ENCODE measurements around the gene WDPCP. TPM values are rescaled to one million over a fixed set of nuclear protein-coding genes. Genes with fewer than 3 reads are reported as not detected.

Gene WDPCP, protein sequence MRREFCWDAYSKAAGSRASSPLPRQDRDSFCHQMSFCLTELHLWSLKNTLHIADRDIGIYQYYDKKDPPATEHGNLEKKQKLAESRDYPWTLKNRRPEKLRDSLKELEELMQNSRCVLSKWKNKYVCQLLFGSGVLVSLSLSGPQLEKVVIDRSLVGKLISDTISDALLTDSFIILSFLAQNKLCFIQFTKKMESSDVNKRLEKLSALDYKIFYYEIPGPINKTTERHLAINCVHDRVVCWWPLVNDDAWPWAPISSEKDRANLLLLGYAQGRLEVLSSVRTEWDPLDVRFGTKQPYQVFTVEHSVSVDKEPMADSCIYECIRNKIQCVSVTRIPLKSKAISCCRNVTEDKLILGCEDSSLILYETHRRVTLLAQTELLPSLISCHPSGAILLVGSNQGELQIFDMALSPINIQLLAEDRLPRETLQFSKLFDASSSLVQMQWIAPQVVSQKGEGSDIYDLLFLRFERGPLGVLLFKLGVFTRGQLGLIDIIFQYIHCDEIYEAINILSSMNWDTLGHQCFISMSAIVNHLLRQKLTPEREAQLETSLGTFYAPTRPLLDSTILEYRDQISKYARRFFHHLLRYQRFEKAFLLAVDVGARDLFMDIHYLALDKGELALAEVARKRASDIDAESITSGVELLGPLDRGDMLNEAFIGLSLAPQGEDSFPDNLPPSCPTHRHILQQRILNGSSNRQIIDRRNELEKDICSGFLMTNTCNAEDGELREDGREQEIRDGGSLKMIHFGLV
- 10 to 100 TPM in 6 of 9 donors, 1 to 10 TPM in 3; 4.3 to 14.6 (median 10.5) TPM for total RNA-seq
- polyA plus RNA-seq, result 1 to 10 TPM; 2.7 to 5.0 (median 4.7) TPM
- long read RNA-seq, donor 1, partial matches to known transcripts, result 0 of 2 reads
- long read RNA-seq, donor 1, other reads (novel, unspliced or antisense), result 0 of 2 reads
- long read RNA-seq, donor 2, result 0 reads
- long read RNA-seq, donor 3, partial matches to known transcripts, result 284 of 358 reads
- long read RNA-seq, donor 3, other reads (novel, unspliced or antisense), result 74 of 358 reads
- long read RNA-seq, donor 4, full-length matches to known transcripts, result 3 of 4 reads
- long read RNA-seq, donor 4, partial matches to known transcripts, result 0 of 4 reads
- long read RNA-seq, donor 4, other reads (novel, unspliced or antisense), result 1 of 4 reads
- long read RNA-seq, donor 5, full-length matches to known transcripts, result 5 of 10 reads
- long read RNA-seq, donor 5, partial matches to known transcripts, result 2 of 10 reads
- long read RNA-seq, donor 5, other reads (novel, unspliced or antisense), result 3 of 10 reads
- long read RNA-seq, donor 6, partial matches to known transcripts, result 1 of 5 reads
- long read RNA-seq, donor 6, other reads (novel, unspliced or antisense), result 2 of 5 reads
- long read RNA-seq, donor 7, result 0 reads
- long read RNA-seq, donor 8, partial matches to known transcripts, result 415 of 496 reads
- long read RNA-seq, donor 8, other reads (novel, unspliced or antisense), result 81 of 496 reads
- long read RNA-seq, donor 9, partial matches to known transcripts, result 547 of 787 reads
- long read RNA-seq, donor 9, other reads (novel, unspliced or antisense), result 240 of 787 reads
- long read RNA-seq, donor 10, partial matches to known transcripts, result 316 of 316 reads
- long read RNA-seq, donor 10, other reads (novel, unspliced or antisense), result 0 of 316 reads

DNA sequence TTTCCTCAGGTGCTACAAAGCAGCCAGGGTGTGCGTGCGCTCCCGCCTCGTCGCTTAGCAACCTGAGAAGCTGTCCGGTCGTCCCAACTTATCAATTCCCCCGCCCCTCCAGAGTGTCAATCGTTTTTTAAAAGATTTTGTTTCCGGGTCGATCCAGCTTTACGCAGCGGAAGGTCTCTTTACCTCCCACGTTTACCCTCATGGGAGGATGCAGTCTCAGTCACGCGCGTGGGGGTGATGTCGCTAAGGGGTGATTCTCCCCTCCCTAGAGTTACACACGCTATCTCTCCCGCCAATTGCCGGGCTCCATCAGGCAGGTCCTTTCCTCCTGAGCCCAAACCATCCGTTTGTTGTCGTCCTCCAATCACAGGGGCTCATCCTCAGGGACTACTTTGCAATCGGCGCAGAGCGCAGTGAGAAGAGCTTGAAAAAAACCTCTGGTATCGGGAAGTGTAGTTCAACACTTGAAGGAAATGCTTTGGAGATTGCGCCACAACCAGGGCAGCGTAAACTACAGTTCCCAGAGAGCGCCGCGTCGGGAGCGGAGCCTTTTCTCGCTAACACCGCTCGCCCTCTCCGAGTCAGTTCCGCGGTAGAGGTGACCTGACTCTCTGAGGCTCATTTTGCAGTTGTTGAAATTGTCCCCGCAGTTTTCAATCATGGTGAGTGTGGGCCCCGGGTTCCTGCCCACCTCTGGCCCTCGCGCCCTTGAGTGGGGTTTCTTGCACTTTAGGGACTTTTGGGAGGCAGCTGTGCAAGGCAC is at the start of gene WDPCP, which contains the start of gene MDH1:
Gene WDPCP, minus strand, starts transcription at position 93 of the 763 bp plus-strand sequence. CDS start 206 bp downstream, outside the sequence.
Gene MDH1, plus strand, starts transcription at position 579 of the 763 bp plus-strand sequence. Its CDS starts 81 bp downstream, at position 660.
- intact Hi-C loops (cut with DNase I), result no loop called here
- H3K27ac ChIP-seq, result peak within 1 kb of the TSS; percentile 68 to 88 (median 86)
- TF ChIP-seq, protein P1, sequence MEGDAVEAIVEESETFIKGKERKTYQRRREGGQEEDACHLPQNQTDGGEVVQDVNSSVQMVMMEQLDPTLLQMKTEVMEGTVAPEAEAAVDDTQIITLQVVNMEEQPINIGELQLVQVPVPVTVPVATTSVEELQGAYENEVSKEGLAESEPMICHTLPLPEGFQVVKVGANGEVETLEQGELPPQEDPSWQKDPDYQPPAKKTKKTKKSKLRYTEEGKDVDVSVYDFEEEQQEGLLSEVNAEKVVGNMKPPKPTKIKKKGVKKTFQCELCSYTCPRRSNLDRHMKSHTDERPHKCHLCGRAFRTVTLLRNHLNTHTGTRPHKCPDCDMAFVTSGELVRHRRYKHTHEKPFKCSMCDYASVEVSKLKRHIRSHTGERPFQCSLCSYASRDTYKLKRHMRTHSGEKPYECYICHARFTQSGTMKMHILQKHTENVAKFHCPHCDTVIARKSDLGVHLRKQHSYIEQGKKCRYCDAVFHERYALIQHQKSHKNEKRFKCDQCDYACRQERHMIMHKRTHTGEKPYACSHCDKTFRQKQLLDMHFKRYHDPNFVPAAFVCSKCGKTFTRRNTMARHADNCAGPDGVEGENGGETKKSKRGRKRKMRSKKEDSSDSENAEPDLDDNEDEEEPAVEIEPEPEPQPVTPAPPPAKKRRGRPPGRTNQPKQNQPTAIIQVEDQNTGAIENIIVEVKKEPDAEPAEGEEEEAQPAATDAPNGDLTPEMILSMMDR (IDR thresholded peaks at IDR 0.05), result no peak
- TF ChIP-seq POLR2A (IDR thresholded peaks at IDR 0.05), result peak; percentile 62 to 95
- peak; percentile 94 to 99 (median 97) for DNase-seq
- H3K27me3 ChIP-seq, result no peaks in the 10 kb centered on the region
- no peaks in the 10 kb centered on the region for H3K36me3 ChIP-seq (replicated peaks in 1 of 2)
- whole genome bisulfite sequencing, 4 donors, result 0 to 1% (median 0%) methylated on average over 38 to 44 of the region's 44 CpGs
- H3K9me3 ChIP-seq (replicated peaks in 1 of 3), result no peaks in the 10 kb centered on the region
- peak within 1 kb of the TSS; percentile 48 to 98 (median 72) for H3K4me3 ChIP-seq
- H3K4me1 ChIP-seq (replicated peaks in 1 of 2), result peaks cover 21 to 37% of the 10 kb centered on the region in 2 donors

DNA sequence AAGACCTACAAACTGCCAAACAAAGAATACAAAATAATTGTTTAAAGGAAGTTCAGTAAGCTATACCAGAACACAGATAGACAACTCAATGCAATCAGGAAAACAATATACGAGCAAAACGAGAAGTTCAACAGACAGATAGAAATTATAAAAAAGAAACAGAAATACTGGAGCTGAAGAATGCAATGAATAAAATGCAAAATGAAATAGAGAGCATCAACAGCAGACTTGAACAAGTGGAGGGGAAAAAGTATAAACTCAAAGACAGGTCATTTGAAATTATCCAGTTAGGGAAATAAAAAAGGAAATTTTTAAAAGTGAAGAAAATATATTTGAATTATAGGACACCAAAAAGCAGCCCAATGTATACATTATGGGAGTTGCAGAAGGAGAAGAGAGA is 44.1 kb upstream of the WDPCP start:
- Histone ChIP-seq H3K27ac (no peak overlapping the region), H3K4me3 (no peak overlapping the region), H3K36me3 (replicated peaks in 1 of 2) (no peaks in the 10 kb centered on the region), H3K9me3 (replicated peaks in 1 of 3) (peaks cover 0 to 9% (median 0%) of the 10 kb centered on the region in 3 donors), H3K27me3 (no peaks in the 10 kb centered on the region), H3K4me1 (replicated peaks in 1 of 2) (no peaks in the 10 kb centered on the region)
- DNase-seq, result no peak
- intact Hi-C loops (cut with DNase I), result no loop called here
- 78 to 89% (median 84%) methylated on average over 2 of the region's 2 CpGs for WGBS, 4 donors
- TF ChIP-seq, protein P1 (IDR thresholded peaks at IDR 0.05), result no peak
- TF ChIP-seq POLR2A (IDR thresholded peaks at IDR 0.05), result no peak

DNA sequence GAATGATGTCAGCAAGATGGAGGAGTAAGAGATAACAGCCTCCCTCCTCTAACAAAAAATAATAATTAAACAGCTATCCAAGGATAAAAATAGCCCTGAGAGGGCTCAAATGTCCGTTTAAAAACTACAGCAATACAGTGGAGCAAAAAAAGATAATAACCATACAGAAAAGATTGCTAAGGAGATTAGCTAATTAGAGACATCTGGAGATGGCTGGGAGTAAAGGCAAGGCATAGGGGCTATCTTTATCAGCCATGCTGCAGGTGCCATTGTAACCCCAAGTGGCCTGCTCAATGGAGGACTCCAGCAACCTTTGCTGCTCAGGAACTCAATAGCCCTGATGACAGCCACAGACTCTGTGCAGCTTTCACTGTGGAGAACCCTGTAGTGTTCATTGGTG is 43.2 kb upstream of the WDPCP start:
- Histone ChIP-seq H3K4me3 (no peak overlapping the region), H3K27me3 (no peaks in the 10 kb centered on the region), H3K9me3 (replicated peaks in 1 of 3) (peaks cover 0 to 9% (median 0%) of the 10 kb centered on the region in 3 donors), H3K36me3 (replicated peaks in 1 of 2) (no peaks in the 10 kb centered on the region), H3K27ac (no peak overlapping the region), H3K4me1 (replicated peaks in 1 of 2) (no peaks in the 10 kb centered on the region)
- no peak for TF ChIP-seq POLR2A (IDR thresholded peaks at IDR 0.05)
- TF ChIP-seq, protein P1 (IDR thresholded peaks at IDR 0.05), result no peak
- WGBS, 4 donors, result 39 to 50% (median 44%) methylated on average over 1 of the region's 1 CpG
- DNase-seq, result no peak
- intact Hi-C loops (cut with DNase I), result no loop called here
